ENCODE data around the gene EPB41L3. TPM values are rescaled to one million over a fixed set of nuclear protein-coding genes. Genes with fewer than 3 reads are reported as not detected.
"Not testable (repeated sequence)": the region's sequence is repeated elsewhere in the genome, so short reads cannot be mapped to it uniquely, and the experiment has no call there.

EPB41L3 gene
- polyA plus RNA-seq, 1 donor from 2014 or later = 19.6 TPM

- Histone ChIP-seq H3K27me3 (ENCODE audit: insufficient read depth, low read depth, low read length) (no peaks in the 10 kb centered on the region), H4K20me1 (ENCODE audit: insufficient read depth) (no peaks in the 10 kb centered on the region), H3K4me3 (ENCODE audit: low read length) (no peak overlapping the region), H3K9me3 (ENCODE audit: low read length) (no peaks in the 10 kb centered on the region), H3K36me3 (ENCODE audit: insufficient read depth, low read length) (no peaks in the 10 kb centered on the region), H2AFZ (ENCODE audit: low read depth, low read length) (no peak overlapping the region), H3K4me2 (ENCODE audit: low read length) (no peak overlapping the region), H3K9ac (ENCODE audit: low read length) (no peak overlapping the region), H3K27ac (ENCODE audit: low read length) (no peak overlapping the region), H3K79me2 (replicated peaks; ENCODE audit: insufficient read depth, low read length) (no peaks in the 10 kb centered on the region), H3F3A (ENCODE audit: insufficient read depth, low read length, poor library complexity, severe bottlenecking) (no peaks in the 10 kb centered on the region), H3K9me2 (ENCODE audit: insufficient read depth, low read length) (no peaks in the 10 kb centered on the region)
- TF ChIP-seq MXI1 (conservative IDR thresholded peaks at IDR 0.05; ENCODE audit: poor library complexity, severe bottlenecking) (no peak), RAD21 (conservative IDR thresholded peaks at IDR 0.05) (no peak), CTCF (IDR thresholded peaks at IDR 0.05; ENCODE audit: poor library complexity, severe bottlenecking) (no peak), TAF1 (IDR thresholded peaks at IDR 0.05; ENCODE audit: low read depth) (no peak), REST (IDR thresholded peaks at IDR 0.05; ENCODE audit: borderline replicate concordance) (no peak)
These were observed 52.9 kb downstream of the EPB41L3 start for GRCh38 chr18:5490753-5491480.

DNA sequence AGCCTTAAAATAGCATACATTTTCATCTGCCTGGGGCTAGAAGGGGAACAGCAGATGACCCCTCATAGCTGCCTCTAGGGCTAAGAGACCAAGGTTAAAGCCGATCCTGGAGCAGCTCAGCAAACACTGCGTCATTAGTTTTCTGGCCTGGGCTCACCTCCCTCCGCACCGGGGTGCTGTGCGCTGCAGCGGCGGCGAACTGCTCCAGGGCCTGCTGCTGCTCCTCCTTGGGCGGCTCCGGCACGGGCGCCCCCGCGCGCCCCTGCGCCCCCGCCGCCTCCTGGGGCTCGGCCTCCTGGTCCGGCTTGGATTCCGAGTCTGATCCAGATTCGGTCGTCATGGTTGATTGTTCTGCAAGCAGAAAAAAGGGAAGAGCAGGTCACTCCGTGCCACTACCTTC, 55.0 kb downstream of the EPB41L3 start:
- H2AFZ ChIP-seq (ENCODE audit: low read depth, low read length) = no peak overlapping the region
- no peak overlapping the region for H3K27ac ChIP-seq (ENCODE audit: low read length)
- H3K27me3 ChIP-seq (ENCODE audit: insufficient read depth, low read depth, low read length) = no peaks in the 10 kb centered on the region
- TF ChIP-seq SMC3 (conservative IDR thresholded peaks at IDR 0.05; ENCODE audit: poor library complexity) (no peak), POLR2AphosphoS5 (IDR thresholded peaks at IDR 0.05) (no peak), TAF1 (IDR thresholded peaks at IDR 0.05; ENCODE audit: low read depth) (no peak), EP300 (conservative IDR thresholded peaks at IDR 0.05; ENCODE audit: poor library complexity, severe bottlenecking) (no peak), MXI1 (conservative IDR thresholded peaks at IDR 0.05; ENCODE audit: poor library complexity, severe bottlenecking) (no peak), REST (IDR thresholded peaks at IDR 0.05; ENCODE audit: borderline replicate concordance) (no peak), EZH2 (IDR thresholded peaks at IDR 0.05; ENCODE audit: borderline replicate concordance, insufficient read depth, low read length, poor library complexity, severe bottlenecking) (no peak), RAD21 (conservative IDR thresholded peaks at IDR 0.05) (no peak), CTCF (IDR thresholded peaks at IDR 0.05; ENCODE audit: poor library complexity, severe bottlenecking) (no peak)
- no peak overlapping the region for H3K4me3 ChIP-seq (ENCODE audit: low read length)
- no peaks in the 10 kb centered on the region for H3F3A ChIP-seq (ENCODE audit: insufficient read depth, low read length, poor library complexity, severe bottlenecking)
- H3K9me3 ChIP-seq (ENCODE audit: low read length) = no peaks in the 10 kb centered on the region
- no peak overlapping the region for H3K4me2 ChIP-seq (ENCODE audit: low read length)
- no peak overlapping the region for H3K9ac ChIP-seq (ENCODE audit: low read length)
- no peaks in the 10 kb centered on the region for H3K36me3 ChIP-seq (ENCODE audit: insufficient read depth, low read length)
- H3K9me2 ChIP-seq (ENCODE audit: insufficient read depth, low read length) = no peaks in the 10 kb centered on the region
- no peaks in the 10 kb centered on the region for H3K79me2 ChIP-seq (replicated peaks; ENCODE audit: insufficient read depth, low read length)
- no peaks in the 10 kb centered on the region for H4K20me1 ChIP-seq (ENCODE audit: insufficient read depth)

GRCh38 chr18:5488044-5488443, 55.8 kb downstream of the EPB41L3 start:
- H3K9me2 ChIP-seq (ENCODE audit: insufficient read depth, low read length); H3K36me3 ChIP-seq (ENCODE audit: insufficient read depth, low read length); H3K9ac ChIP-seq (ENCODE audit: low read length); H3K27ac ChIP-seq (ENCODE audit: low read length); H3K79me2 ChIP-seq (replicated peaks; ENCODE audit: insufficient read depth, low read length); H2AFZ ChIP-seq (ENCODE audit: low read depth, low read length); H3K4me2 ChIP-seq (ENCODE audit: low read length); H3F3A ChIP-seq (ENCODE audit: insufficient read depth, low read length, poor library complexity, severe bottlenecking); H4K20me1 ChIP-seq (ENCODE audit: insufficient read depth); H3K27me3 ChIP-seq (ENCODE audit: insufficient read depth, low read depth, low read length); H3K9me3 ChIP-seq (ENCODE audit: low read length); H3K4me3 ChIP-seq (ENCODE audit: low read length): not testable (repeated sequence)

All from neural cell (in vitro differentiated cells).